H1 (cell line): ENCODE data around the gene EGFLAM. TPM values are rescaled to one million over a fixed set of nuclear protein-coding genes. Genes with fewer than 3 reads are reported as not detected.

ENCODE experiments used
- CTBP2 ChIP-seq: IDR thresholded peaks from 2 replicates; pipeline ENCODE4 v1.7.0; 2011; ENCODE audit warnings: borderline replicate concordance, mild to moderate bottlenecking, moderate library complexity, mixed read lengths, low read length; ENCODE audit not compliant: insufficient read depth, insufficient read length
- EZH2 ChIP-seq: fragments of 200-600 bp; sonication (generic); IDR thresholded peaks from 2 replicates; pipeline ENCODE4 v1.7.1; 2012; ENCODE audit warnings: low read depth, mild to moderate bottlenecking, moderate library complexity, low read length, inconsistent platforms; ENCODE audit not compliant: severe bottlenecking
- NRF1 ChIP-seq: IDR thresholded peaks from 2 replicates; pipeline ENCODE4 v1.6.1; 2011; ENCODE audit warnings: mild to moderate bottlenecking, low read depth, low read length, improper control_type of control experiment
- SIN3A ChIP-seq, 2 experiments: IDR thresholded peaks in 1 of 2; conservative IDR thresholded peaks in 1 of 2; 2 replicates each; pipeline ENCODE4 v1.6.1; 2011 to 2012; ENCODE audit warnings: low read length in 2 of 2, improper control_type of control experiment in 1 of 2, low read depth in 1 of 2, mild to moderate bottlenecking in 1 of 2
- SP2 ChIP-seq: IDR thresholded peaks from 2 replicates; pipeline ENCODE4 v1.6.1; 2012; ENCODE audit warnings: mild to moderate bottlenecking, low read length, inconsistent platforms
- polyA plus RNA-seq, 7 experiments: library from polyadenylated mRNA; depleted of rRNA in 3 of 7; stranded (reverse) in 5 of 7; unstranded in 2 of 7; fragments of >200 nt in 5 of 7; fragments of 200-250 nt in 2 of 7; gene quantifications; 1 replicate in 5 of 7; 2 replicates in 1 of 7; 4 replicates in 1 of 7; pipeline versions ENCODE4 v1.2.1 to v1.2.3, GENCODE V29; 2011 to 2013; ENCODE audit warnings: missing spikeins in 2 of 7, mixed read lengths in 2 of 7
- total RNA-seq: library from RNA; stranded (reverse); fragmentation: NEBNext Ultra II Directional; extraction: Animal tissue kit (Norgen Biotek cat#: 25700); gene quantifications from 2 replicates; pipeline ENCODE4 v1.2.1, GENCODE V29; 2021

The EGFLAM gene
- total and polyA plus RNA-seq, 2 of the 8 experiments (the other 6 are each of a cell fraction or from before 2014, with no cell fraction given) = 0.20 to 0.24 TPM

- TF ChIP-seq NRF1 (no peak), SP2 (no peak), SIN3A (conservative IDR thresholded peaks at IDR 0.05 in 1 of 2, IDR thresholded peaks at IDR 0.05 in 1 of 2; ENCODE audit: low read depth in 1 of 2, low read length in 2 of 2) (no peak), CTBP2 (no peak), EZH2 (no peak)
Observed at GRCh38 chr5:38362713-38363112, 104.4 kb downstream of the EGFLAM start (continued).
